ENCODE measurements around the gene AQP12B.

DNA sequence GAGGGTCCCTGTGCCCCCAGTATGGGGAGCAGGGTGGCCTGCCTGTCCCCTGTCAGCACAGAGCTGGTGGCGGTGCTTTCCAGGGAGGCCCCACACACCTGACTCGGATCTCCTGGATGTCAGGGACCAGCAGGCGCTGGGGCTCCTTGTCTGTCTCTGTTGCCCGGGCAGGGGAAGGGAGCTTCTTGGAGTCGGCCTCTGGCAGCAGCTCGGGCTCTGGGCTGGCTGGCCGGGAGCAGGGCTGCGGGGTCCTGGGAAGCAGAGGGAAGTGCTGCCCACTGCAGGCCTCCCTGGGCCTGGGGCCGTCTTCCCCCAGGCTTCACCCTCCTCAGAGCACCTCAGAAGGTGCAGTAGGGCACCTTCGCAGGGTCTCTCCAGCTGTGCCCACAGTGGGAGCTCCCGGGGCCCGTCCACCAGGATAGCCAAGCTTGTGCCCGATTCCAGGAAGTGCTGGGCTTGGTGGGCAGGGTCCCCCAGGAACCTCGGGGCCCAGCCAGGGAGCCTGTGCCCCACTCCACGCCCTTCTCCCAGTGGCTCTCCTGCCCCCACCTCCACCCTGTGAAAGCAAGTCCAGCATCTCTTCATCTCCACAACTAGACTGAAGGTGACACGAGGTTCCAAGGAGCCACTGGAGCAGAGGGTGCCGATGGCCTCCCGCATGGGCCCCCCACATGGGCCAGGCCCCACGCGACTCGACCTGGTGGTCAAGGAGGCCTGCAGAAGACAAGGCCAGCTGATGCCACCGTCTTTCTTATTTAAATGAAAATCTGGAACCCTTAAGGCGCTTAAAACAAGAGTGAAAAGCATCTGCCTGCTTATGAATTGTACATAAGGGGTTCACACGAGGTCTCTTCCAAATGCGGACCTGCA is 37.2 kb upstream of the AQP12B start:
- TF ChIP-seq, protein P1, sequence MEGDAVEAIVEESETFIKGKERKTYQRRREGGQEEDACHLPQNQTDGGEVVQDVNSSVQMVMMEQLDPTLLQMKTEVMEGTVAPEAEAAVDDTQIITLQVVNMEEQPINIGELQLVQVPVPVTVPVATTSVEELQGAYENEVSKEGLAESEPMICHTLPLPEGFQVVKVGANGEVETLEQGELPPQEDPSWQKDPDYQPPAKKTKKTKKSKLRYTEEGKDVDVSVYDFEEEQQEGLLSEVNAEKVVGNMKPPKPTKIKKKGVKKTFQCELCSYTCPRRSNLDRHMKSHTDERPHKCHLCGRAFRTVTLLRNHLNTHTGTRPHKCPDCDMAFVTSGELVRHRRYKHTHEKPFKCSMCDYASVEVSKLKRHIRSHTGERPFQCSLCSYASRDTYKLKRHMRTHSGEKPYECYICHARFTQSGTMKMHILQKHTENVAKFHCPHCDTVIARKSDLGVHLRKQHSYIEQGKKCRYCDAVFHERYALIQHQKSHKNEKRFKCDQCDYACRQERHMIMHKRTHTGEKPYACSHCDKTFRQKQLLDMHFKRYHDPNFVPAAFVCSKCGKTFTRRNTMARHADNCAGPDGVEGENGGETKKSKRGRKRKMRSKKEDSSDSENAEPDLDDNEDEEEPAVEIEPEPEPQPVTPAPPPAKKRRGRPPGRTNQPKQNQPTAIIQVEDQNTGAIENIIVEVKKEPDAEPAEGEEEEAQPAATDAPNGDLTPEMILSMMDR (IDR thresholded peaks at IDR 0.05; ENCODE audit: borderline replicate concordance, extremely low read depth, low read length, poor library complexity, severe bottlenecking), result no peak
- TF ChIP-seq EZH2 (IDR thresholded peaks at IDR 0.05; ENCODE audit: borderline replicate concordance, low read depth, low read length, severe bottlenecking), result no peak
